HCT116 (cell line): Measurements from ENCODE around the gene ZC3H13. TPM values are rescaled to one million over a fixed set of nuclear protein-coding genes. Genes with fewer than 3 reads are reported as not detected.

Source experiments
- ATAC-seq: fragments of 200-7000 bp; cut with Tn5 transposase; 2 replicates; pipeline ENCODE4 v1.9.1; 2020; ENCODE audit warnings: mild to moderate bottlenecking, moderate library complexity
- BruUV-seq: library from RNA; stranded (reverse); fragments of 400-500 nt; replicated peaks from 2 replicates; lab custom pipeline; 2021; lab: Mats Ljungman, UMichigan
- CTCF ChIA-PET: fragments of 300-600 bp; sonication (Branson Sonifier 250); formaldehyde crosslinking; loops from one replicate; lab custom pipeline; 2021; ENCODE audit warnings: antibody characterized with exemption; lab: Charles Lee
- POLR2A ChIA-PET: fragments of 300-600, 350-600 bp; sonication (Branson Sonifier 250); formaldehyde crosslinking; loops from one replicate; lab custom pipeline; 2021; ENCODE audit warnings: antibody characterized with exemption; lab: Charles Lee
- RAD21 ChIA-PET, 2 experiments: fragments of 300-600 bp; sonication (Branson Sonifier 250); formaldehyde crosslinking; loops; one replicate each; lab custom pipeline; 2023; ENCODE audit warnings: low total read pairs in 2 of 2; ENCODE audit not compliant: uncharacterized antibody in 2 of 2, unreplicated experiment in 2 of 2, low non-redundant PET in 1 of 2; lab: Charles Lee
- DNase-seq: peaks from one replicate; pipeline ENCODE4 v3.0.0-alpha.2; 2010; ENCODE audit warnings: low read depth, low spot score
- H2AFZ ChIP-seq: fragments of 200-600 bp; shearing (Covaris generic), sonication (generic); 2 replicates; pipeline ENCODE4 v1.6.1; 2017; ENCODE audit warnings: low read depth, mixed run types, mixed read lengths, antibody characterized with exemption, low read length; ENCODE audit not compliant: poor library complexity, severe bottlenecking
- H3K27ac ChIP-seq: 2 replicates; pipeline ENCODE4 v1.5.1; 2012; ENCODE audit warnings: low read depth, low read length
- H3K27me3 ChIP-seq: fragments of 200-600 bp; sonication (generic); 2 replicates; pipeline ENCODE4 v1.6.1; 2016; ENCODE audit warnings: mixed run types, low read length, mixed read lengths; ENCODE audit not compliant: insufficient read depth
- H3K36me3 ChIP-seq, 2 experiments: fragments of 200-500 bp in 1 of 2; fragments of 200-600 bp in 1 of 2; sonication (Bioruptor generic) in 1 of 2; sonication (generic) in 1 of 2; 2 replicates each; pipeline versions ENCODE4 v1.5.1 to v1.6.1; 2014 to 2016; ENCODE audit warnings: low read length in 2 of 2, inconsistent platforms in 1 of 2, mixed read lengths in 1 of 2, mixed run types in 1 of 2; ENCODE audit not compliant: insufficient read depth in 2 of 2, control insufficient read depth in 1 of 2
- H3K4me1 ChIP-seq, 2 experiments: fragments of 200-600 bp in 1 of 2; sonication (generic) in 1 of 2; 2 replicates each; pipeline versions ENCODE4 v1.5.1 to v1.6.1; 2012 to 2017; ENCODE audit warnings: low read length in 2 of 2, inconsistent platforms in 1 of 2, mild to moderate bottlenecking in 1 of 2, mixed read lengths in 1 of 2, mixed run types in 1 of 2, moderate library complexity in 1 of 2; ENCODE audit not compliant: insufficient read depth in 2 of 2, control insufficient read depth in 1 of 2
- H3K4me2 ChIP-seq: fragments of 200-600 bp; sonication (generic); 2 replicates; pipeline ENCODE4 v1.6.1; 2017; ENCODE audit warnings: mixed run types, low read length, mixed read lengths
- H3K4me3 ChIP-seq, 2 experiments: fragments of 200-600 bp in 1 of 2; sonication (generic) in 1 of 2; replicated peaks in 1 of 2; 2 replicates each; pipeline ENCODE4 v1.5.1; 2011 to 2016; ENCODE audit warnings: low read length in 2 of 2, control low read depth in 1 of 2, low read depth in 1 of 2, mild to moderate bottlenecking in 1 of 2, mixed read lengths in 1 of 2, mixed run types in 1 of 2
- H3K79me2 ChIP-seq: fragments of 200-600 bp; sonication (generic); 2 replicates; pipeline ENCODE4 v1.6.1; 2017; ENCODE audit warnings: mild to moderate bottlenecking, mixed run types, low read length, moderate library complexity, mixed read lengths; ENCODE audit not compliant: insufficient read depth
- H3K9ac ChIP-seq: fragments of 200-600 bp; sonication (generic); 2 replicates; pipeline ENCODE4 v1.6.1; 2016; ENCODE audit warnings: low read length, mixed read lengths
- H3K9me2 ChIP-seq: fragments of 200-600 bp; sonication (generic), shearing (Covaris generic); 2 replicates; pipeline ENCODE4 v1.6.1; 2017; ENCODE audit warnings: mixed run types, mild to moderate bottlenecking, moderate library complexity; ENCODE audit not compliant: insufficient read depth
- H3K9me3 ChIP-seq, 2 experiments: fragments of 200-500 bp in 1 of 2; fragments of 200-600 bp in 1 of 2; sonication (Bioruptor generic) in 1 of 2; sonication (generic) in 1 of 2; 2 replicates each; pipeline ENCODE4 v1.6.1; 2014 to 2017; ENCODE audit warnings: low read length in 2 of 2, mixed read lengths in 2 of 2, inconsistent platforms in 1 of 2, low read depth in 1 of 2, mild to moderate bottlenecking in 1 of 2, mixed run types in 1 of 2, moderate library complexity in 1 of 2; ENCODE audit not compliant: control insufficient read depth in 1 of 2, insufficient read depth in 1 of 2
- H4K20me1 ChIP-seq: fragments of 200-600 bp; sonication (generic), shearing (Covaris generic); 2 replicates; pipeline ENCODE4 v1.6.1; 2017; ENCODE audit warnings: mixed run types, mild to moderate bottlenecking, moderate library complexity; ENCODE audit not compliant: insufficient read depth
- CBX3 ChIP-seq: IDR thresholded peaks from 2 replicates; pipeline ENCODE4 v1.6.1; 2012; ENCODE audit warnings: low read depth
- EGR1 ChIP-seq: IDR thresholded peaks from 2 replicates; pipeline ENCODE4 v1.6.1; 2012; ENCODE audit warnings: low read depth
- FOSL1 ChIP-seq: IDR thresholded peaks from 2 replicates; pipeline ENCODE4 v1.6.1; 2012; ENCODE audit warnings: low read depth
- JUND ChIP-seq: IDR thresholded peaks from 2 replicates; pipeline ENCODE4 v1.6.1; 2012
- POLR2AphosphoS5 ChIP-seq: IDR thresholded peaks from 2 replicates; pipeline ENCODE4 v1.6.1; 2011; ENCODE audit warnings: mild to moderate bottlenecking, low read depth, low read length, moderate library complexity
- RAD21 ChIP-seq: IDR thresholded peaks from 2 replicates; pipeline ENCODE4 v1.6.1; 2012; ENCODE audit warnings: low read depth, mild to moderate bottlenecking
- SRF ChIP-seq: IDR thresholded peaks from 2 replicates; pipeline ENCODE4 v1.6.1; 2012; ENCODE audit warnings: low read depth
- TCF7L2 ChIP-seq: IDR thresholded peaks from 2 replicates; pipeline ENCODE4 v1.7.0; 2011; ENCODE audit warnings: borderline replicate concordance, inconsistent platforms; ENCODE audit not compliant: insufficient read depth, insufficient read length; ENCODE audit errors: extremely low read depth
- ZFX ChIP-seq: fragments of 450-650 bp; IDR thresholded peaks from 2 replicates; pipeline ENCODE4 v1.6.1; 2017
- intact Hi-C: fragments of 100-400 bp; cut with micrococcal nuclease; formaldehyde crosslinking; loops from 2 replicates; pipeline ENCODE4 v1.10.0; 2022
- total RNA-seq: library from RNA; stranded (reverse); gene quantifications from one replicate; pipeline ENCODE4 v1.2.1, GENCODE V29; 2021; ENCODE audit not compliant: unreplicated experiment
- TF ChIP-seq, protein P1 (sequence below): IDR thresholded peaks from 2 replicates; pipeline ENCODE4 v1.6.1; 2012; ENCODE audit warnings: low read depth
- TF ChIP-seq, protein P2 (sequence below): IDR thresholded peaks from 2 replicates; pipeline ENCODE4 v1.6.1; 2012
- TF ChIP-seq, protein P3 (sequence below): IDR thresholded peaks from 2 replicates; pipeline ENCODE4 v1.6.1; 2011; ENCODE audit warnings: mild to moderate bottlenecking, low read length, moderate library complexity; ENCODE audit not compliant: insufficient replicate concordance; ENCODE audit errors: extremely low read depth
- TF ChIP-seq, protein P4 (sequence below), 3 experiments: fragments of 200-600 bp in 1 of 3; sonication (generic) in 1 of 3; IDR thresholded peaks in 2 of 3; conservative IDR thresholded peaks in 1 of 3; 2 replicates each; pipeline ENCODE4 v1.5.1; 2012 to 2017; ENCODE audit warnings: low read depth in 2 of 3, low read length in 2 of 3, antibody characterized with exemption in 1 of 3, borderline replicate concordance in 1 of 3, control low read depth in 1 of 3, mild to moderate bottlenecking in 1 of 3, mixed read lengths in 1 of 3, mixed run types in 1 of 3, moderate library complexity in 1 of 3; ENCODE audit not compliant: insufficient read depth in 1 of 3

The ZC3H13 gene
- total RNA-seq, 1 experiment from 2014 or later: 37.9 TPM

DNA sequence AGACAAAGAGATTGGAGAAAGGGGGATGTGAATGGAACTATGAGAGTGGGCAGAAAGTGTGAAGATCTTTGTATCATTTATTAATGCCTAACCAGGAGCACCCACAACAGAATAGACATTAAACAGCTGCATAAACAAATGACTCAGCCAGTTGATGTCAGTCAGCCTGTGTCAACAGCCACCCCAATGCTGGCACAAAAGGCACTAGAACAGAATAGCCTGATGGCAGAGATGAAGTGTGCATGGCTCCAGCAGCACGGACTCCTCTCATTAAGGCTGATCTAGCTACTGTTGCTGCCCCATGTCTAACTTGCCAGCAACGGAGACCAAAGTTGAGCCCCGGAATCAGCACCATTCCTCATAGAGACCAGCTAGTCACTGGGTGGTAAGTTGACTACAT, 44.5 kb upstream of the ZC3H13 start:
- H3K79me2 ChIP-seq: no peaks in the 10 kb centered on the region
- POLR2A ChIA-PET: no interaction called here
- no peaks in the 10 kb centered on the region for H3K9me3 ChIP-seq
- no peak for TF ChIP-seq POLR2AphosphoS5
- no peak for TF ChIP-seq ZFX
- RAD21 ChIA-PET: no interaction called here
- no peak overlapping the region for H3K9ac ChIP-seq
- no TSS peak for BruUV-seq
- no peak overlapping the region for H2AFZ ChIP-seq
- DNase-seq (no peak), ATAC-seq (no peak)
- H3K4me2 ChIP-seq: no peak overlapping the region
- no peaks in the 10 kb centered on the region for H3K36me3 ChIP-seq
- no peaks in the 10 kb centered on the region for H4K20me1 ChIP-seq
- H3K4me1 ChIP-seq: no peaks in the 10 kb centered on the region
- intact Hi-C loops: no loop called here
- H3K27ac ChIP-seq: no peak overlapping the region
- H3K4me3 ChIP-seq: no peak overlapping the region
- no peaks in the 10 kb centered on the region for H3K9me2 ChIP-seq
- H3K27me3 ChIP-seq: no peaks in the 10 kb centered on the region; the same call in 1 of the 2 replicates
- CTCF ChIA-PET: no interaction called here

DNA sequence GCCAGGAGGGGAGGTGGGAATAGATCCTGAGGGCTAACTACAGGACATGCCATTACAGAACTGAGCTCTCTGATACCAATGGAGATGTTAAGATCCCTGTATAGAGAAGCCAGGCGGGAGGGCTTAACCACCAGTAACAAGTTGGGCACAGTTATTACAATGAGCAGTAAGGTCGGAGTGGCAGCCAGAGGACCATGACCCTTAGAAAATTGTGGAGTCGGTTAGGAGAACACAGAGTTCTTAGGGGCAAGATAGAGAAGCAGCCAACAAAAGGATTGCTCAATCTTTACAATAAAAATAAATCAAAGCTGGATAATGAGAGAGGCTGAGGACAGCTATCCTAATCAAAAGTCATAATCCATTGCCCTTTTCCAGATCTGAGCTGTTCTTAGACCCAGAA, 41.9 kb upstream of the ZC3H13 start:
- no peaks in the 10 kb centered on the region for H3K9me3 ChIP-seq
- H3K36me3 ChIP-seq: no peaks in the 10 kb centered on the region
- no peak overlapping the region for H3K4me2 ChIP-seq
- H4K20me1 ChIP-seq: no peaks in the 10 kb centered on the region
- no peak overlapping the region for H3K27ac ChIP-seq
- no peaks in the 10 kb centered on the region; the same call in 1 of the 2 replicates for H3K27me3 ChIP-seq
- BruUV-seq: no TSS peak
- H3K9me2 ChIP-seq: no peaks in the 10 kb centered on the region
- POLR2A ChIA-PET: no interaction called here
- no peak overlapping the region for H3K9ac ChIP-seq
- no peaks in the 10 kb centered on the region for H3K4me1 ChIP-seq
- intact Hi-C loops: no loop called here
- no peak overlapping the region for H3K4me3 ChIP-seq
- ATAC-seq (no peak), DNase-seq (no peak)
- no peak overlapping the region for H2AFZ ChIP-seq
- CTCF ChIA-PET: no interaction called here
- no peaks in the 10 kb centered on the region for H3K79me2 ChIP-seq
- RAD21 ChIA-PET: no interaction called here
- TF ChIP-seq, protein P1, sequence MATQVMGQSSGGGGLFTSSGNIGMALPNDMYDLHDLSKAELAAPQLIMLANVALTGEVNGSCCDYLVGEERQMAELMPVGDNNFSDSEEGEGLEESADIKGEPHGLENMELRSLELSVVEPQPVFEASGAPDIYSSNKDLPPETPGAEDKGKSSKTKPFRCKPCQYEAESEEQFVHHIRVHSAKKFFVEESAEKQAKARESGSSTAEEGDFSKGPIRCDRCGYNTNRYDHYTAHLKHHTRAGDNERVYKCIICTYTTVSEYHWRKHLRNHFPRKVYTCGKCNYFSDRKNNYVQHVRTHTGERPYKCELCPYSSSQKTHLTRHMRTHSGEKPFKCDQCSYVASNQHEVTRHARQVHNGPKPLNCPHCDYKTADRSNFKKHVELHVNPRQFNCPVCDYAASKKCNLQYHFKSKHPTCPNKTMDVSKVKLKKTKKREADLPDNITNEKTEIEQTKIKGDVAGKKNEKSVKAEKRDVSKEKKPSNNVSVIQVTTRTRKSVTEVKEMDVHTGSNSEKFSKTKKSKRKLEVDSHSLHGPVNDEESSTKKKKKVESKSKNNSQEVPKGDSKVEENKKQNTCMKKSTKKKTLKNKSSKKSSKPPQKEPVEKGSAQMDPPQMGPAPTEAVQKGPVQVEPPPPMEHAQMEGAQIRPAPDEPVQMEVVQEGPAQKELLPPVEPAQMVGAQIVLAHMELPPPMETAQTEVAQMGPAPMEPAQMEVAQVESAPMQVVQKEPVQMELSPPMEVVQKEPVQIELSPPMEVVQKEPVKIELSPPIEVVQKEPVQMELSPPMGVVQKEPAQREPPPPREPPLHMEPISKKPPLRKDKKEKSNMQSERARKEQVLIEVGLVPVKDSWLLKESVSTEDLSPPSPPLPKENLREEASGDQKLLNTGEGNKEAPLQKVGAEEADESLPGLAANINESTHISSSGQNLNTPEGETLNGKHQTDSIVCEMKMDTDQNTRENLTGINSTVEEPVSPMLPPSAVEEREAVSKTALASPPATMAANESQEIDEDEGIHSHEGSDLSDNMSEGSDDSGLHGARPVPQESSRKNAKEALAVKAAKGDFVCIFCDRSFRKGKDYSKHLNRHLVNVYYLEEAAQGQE: no peak
- TF ChIP-seq CBX3 (no peak), SRF (no peak), ZFX (no peak), POLR2AphosphoS5 (no peak), JUND (no peak), EGR1 (no peak), FOSL1 (no peak), TCF7L2 (no peak), RAD21 (no peak)
- TF ChIP-seq, protein P2, sequence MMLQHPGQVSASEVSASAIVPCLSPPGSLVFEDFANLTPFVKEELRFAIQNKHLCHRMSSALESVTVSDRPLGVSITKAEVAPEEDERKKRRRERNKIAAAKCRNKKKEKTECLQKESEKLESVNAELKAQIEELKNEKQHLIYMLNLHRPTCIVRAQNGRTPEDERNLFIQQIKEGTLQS: no peak
- TF ChIP-seq, protein P3, sequence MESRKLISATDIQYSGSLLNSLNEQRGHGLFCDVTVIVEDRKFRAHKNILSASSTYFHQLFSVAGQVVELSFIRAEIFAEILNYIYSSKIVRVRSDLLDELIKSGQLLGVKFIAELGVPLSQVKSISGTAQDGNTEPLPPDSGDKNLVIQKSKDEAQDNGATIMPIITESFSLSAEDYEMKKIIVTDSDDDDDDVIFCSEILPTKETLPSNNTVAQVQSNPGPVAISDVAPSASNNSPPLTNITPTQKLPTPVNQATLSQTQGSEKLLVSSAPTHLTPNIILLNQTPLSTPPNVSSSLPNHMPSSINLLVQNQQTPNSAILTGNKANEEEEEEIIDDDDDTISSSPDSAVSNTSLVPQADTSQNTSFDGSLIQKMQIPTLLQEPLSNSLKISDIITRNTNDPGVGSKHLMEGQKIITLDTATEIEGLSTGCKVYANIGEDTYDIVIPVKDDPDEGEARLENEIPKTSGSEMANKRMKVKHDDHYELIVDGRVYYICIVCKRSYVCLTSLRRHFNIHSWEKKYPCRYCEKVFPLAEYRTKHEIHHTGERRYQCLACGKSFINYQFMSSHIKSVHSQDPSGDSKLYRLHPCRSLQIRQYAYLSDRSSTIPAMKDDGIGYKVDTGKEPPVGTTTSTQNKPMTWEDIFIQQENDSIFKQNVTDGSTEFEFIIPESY: no peak
- TF ChIP-seq, protein P4, sequence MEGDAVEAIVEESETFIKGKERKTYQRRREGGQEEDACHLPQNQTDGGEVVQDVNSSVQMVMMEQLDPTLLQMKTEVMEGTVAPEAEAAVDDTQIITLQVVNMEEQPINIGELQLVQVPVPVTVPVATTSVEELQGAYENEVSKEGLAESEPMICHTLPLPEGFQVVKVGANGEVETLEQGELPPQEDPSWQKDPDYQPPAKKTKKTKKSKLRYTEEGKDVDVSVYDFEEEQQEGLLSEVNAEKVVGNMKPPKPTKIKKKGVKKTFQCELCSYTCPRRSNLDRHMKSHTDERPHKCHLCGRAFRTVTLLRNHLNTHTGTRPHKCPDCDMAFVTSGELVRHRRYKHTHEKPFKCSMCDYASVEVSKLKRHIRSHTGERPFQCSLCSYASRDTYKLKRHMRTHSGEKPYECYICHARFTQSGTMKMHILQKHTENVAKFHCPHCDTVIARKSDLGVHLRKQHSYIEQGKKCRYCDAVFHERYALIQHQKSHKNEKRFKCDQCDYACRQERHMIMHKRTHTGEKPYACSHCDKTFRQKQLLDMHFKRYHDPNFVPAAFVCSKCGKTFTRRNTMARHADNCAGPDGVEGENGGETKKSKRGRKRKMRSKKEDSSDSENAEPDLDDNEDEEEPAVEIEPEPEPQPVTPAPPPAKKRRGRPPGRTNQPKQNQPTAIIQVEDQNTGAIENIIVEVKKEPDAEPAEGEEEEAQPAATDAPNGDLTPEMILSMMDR (IDR thresholded peaks at IDR 0.05 in 2 of 3, conservative IDR thresholded peaks at IDR 0.05 in 1 of 3; ENCODE audit: borderline replicate concordance in 1 of 3, insufficient read depth in 1 of 3, low read depth in 2 of 3, low read length in 2 of 3): no peak
